GM21723 (cell line): ENCODE data around the gene LITAF.

Experiments used
- ATAC-seq: cut with Tn5 transposase; IDR thresholded peaks from one replicate; pipeline ENCODE4 v1.9.1; 2021; ENCODE audit warnings: mild to moderate bottlenecking, moderate library complexity; ENCODE audit not compliant: unreplicated experiment

The LITAF gene

GRCh38 chr16:11497851-11498289 is 88.8 kb downstream of the LITAF start:
- ATAC-seq: no peak
